Measurements from ENCODE around the gene TRIM62. TPM values are rescaled to one million over a fixed set of nuclear protein-coding genes. Genes with fewer than 3 reads are reported as not detected.

TRIM62 gene
- total and polyA plus RNA-seq, 4 donors = 2.6 to 6.7 (median 4.3) TPM

DNA sequence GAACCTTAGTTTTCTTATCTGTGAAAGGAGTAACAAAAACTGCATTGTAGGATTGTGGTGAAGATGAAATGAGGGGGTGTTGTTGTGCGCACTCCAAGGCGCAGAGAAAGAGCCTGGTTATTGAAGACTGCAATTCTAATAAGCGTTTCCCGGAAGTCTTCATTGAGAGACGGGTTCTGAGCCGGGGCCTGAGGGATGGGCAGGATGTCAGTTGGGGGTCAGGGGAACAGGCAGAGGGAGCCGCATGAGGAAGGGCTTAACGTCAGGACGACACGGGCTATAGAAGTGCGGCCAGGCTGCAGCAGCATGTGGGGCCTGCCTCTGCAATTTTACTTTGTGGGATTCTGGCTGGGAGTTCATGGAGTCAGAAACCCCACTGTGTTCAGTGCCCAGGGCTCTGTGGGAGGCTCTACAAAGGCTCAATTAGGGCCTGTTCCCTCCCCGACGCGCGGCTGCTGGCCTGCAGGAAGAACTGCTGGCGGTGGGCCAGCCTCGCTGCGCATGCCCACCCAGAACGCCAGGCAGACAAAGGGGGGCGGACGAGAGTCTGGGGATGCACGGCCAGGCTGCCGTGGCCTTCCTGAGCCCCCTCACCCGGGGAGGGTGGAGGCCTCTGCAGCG lies 20.7 kb downstream of the TRIM62 start:
- Histone ChIP-seq H3K9ac (ENCODE audit: insufficient read depth in 1 of 2, low read length in 2 of 2) (no peak overlapping the region), H3K27ac (ENCODE audit: low read depth in 1 of 2, low read length in 1 of 2) (peak overlapping the region in 1 of 2 donors; percentile 24), H3K36me3 (ENCODE audit: control insufficient read depth in 4 of 4, insufficient read depth in 4 of 4, low read length in 4 of 4) (peaks cover 0 to 8% (median 7%) of the 10 kb centered on the region in 4 donors), H3K4me3 (no peak overlapping the region), H3K27me3 (ENCODE audit: control insufficient read depth in 3 of 3, insufficient read depth in 3 of 3, low read length in 2 of 3) (no peaks in the 10 kb centered on the region), H3K4me1 (ENCODE audit: control insufficient read depth in 5 of 5, insufficient read depth in 5 of 5, low read length in 5 of 5) (peaks cover 0 to 36% (median 8%) of the 10 kb centered on the region in 5 donors), H3K9me3 (ENCODE audit: control insufficient read depth in 4 of 4, insufficient read depth in 3 of 4, low read length in 3 of 4) (peaks cover 0 to 2% (median 0%) of the 10 kb centered on the region in 4 donors)
- WGBS, 2 donors = 24 to 37% methylated on average over 25 of the region's 25 CpGs
- DNase-seq (peak; percentile 92 to 96 (median 93)), ATAC-seq (ENCODE audit: insufficient read depth, low FRiP score) (no peak)
- TF ChIP-seq, protein P1, sequence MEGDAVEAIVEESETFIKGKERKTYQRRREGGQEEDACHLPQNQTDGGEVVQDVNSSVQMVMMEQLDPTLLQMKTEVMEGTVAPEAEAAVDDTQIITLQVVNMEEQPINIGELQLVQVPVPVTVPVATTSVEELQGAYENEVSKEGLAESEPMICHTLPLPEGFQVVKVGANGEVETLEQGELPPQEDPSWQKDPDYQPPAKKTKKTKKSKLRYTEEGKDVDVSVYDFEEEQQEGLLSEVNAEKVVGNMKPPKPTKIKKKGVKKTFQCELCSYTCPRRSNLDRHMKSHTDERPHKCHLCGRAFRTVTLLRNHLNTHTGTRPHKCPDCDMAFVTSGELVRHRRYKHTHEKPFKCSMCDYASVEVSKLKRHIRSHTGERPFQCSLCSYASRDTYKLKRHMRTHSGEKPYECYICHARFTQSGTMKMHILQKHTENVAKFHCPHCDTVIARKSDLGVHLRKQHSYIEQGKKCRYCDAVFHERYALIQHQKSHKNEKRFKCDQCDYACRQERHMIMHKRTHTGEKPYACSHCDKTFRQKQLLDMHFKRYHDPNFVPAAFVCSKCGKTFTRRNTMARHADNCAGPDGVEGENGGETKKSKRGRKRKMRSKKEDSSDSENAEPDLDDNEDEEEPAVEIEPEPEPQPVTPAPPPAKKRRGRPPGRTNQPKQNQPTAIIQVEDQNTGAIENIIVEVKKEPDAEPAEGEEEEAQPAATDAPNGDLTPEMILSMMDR (IDR thresholded peaks at IDR 0.05; ENCODE audit: control extremely low read depth, extremely low read depth) = no peak

GRCh38 chr1:33159577-33159976 lies 22.3 kb downstream of the TRIM62 start:
- 96 to 98% methylated on average over 26 of the region's 26 CpGs for WGBS, 2 donors

GRCh38 chr1:33158366-33158765 lies 23.5 kb downstream of the TRIM62 start:
- no peak for ATAC-seq (ENCODE audit: insufficient read depth, low FRiP score)
- no peak overlapping the region for H3K4me3 ChIP-seq
- peaks cover 0 to 11% (median 9%) of the 10 kb centered on the region in 4 donors for H3K36me3 ChIP-seq (ENCODE audit: control insufficient read depth in 4 of 4, insufficient read depth in 4 of 4, low read length in 4 of 4)
- peaks cover 0 to 2% (median 0%) of the 10 kb centered on the region in 4 donors for H3K9me3 ChIP-seq (ENCODE audit: control insufficient read depth in 4 of 4, insufficient read depth in 3 of 4, low read length in 3 of 4)
- WGBS, 2 donors = 97 to 98% methylated on average over 3 of the region's 3 CpGs
- TF ChIP-seq, protein P1 (IDR thresholded peaks at IDR 0.05; ENCODE audit: control extremely low read depth, extremely low read depth) = no peak
- no peak for DNase-seq
- H3K4me1 ChIP-seq (ENCODE audit: control insufficient read depth in 5 of 5, insufficient read depth in 5 of 5, low read length in 5 of 5) = peaks cover 0 to 31% (median 11%) of the 10 kb centered on the region in 5 donors
- no peak overlapping the region for H3K27ac ChIP-seq (ENCODE audit: low read depth in 1 of 2, low read length in 1 of 2)
- no peaks in the 10 kb centered on the region for H3K27me3 ChIP-seq (ENCODE audit: control insufficient read depth in 3 of 3, insufficient read depth in 3 of 3, low read length in 2 of 3)
- no peak overlapping the region for H3K9ac ChIP-seq (ENCODE audit: insufficient read depth in 1 of 2, low read length in 2 of 2)

More at GRCh38 chr1:33159577-33159976, 22.3 kb downstream of the TRIM62 start:
- no peak for ATAC-seq (ENCODE audit: insufficient read depth, low FRiP score)
- Histone ChIP-seq H3K27me3 (ENCODE audit: control insufficient read depth in 3 of 3, insufficient read depth in 3 of 3, low read length in 2 of 3) (no peaks in the 10 kb centered on the region), H3K9me3 (ENCODE audit: control insufficient read depth in 4 of 4, insufficient read depth in 3 of 4, low read length in 3 of 4) (peaks cover 0 to 2% (median 0%) of the 10 kb centered on the region in 4 donors), H3K4me1 (ENCODE audit: control insufficient read depth in 5 of 5, insufficient read depth in 5 of 5, low read length in 5 of 5) (peaks cover 0 to 42% (median 12%) of the 10 kb centered on the region in 5 donors), H3K9ac (ENCODE audit: insufficient read depth in 1 of 2, low read length in 2 of 2) (no peak overlapping the region), H3K36me3 (ENCODE audit: control insufficient read depth in 4 of 4, insufficient read depth in 4 of 4, low read length in 4 of 4) (peaks cover 0 to 8% (median 7%) of the 10 kb centered on the region in 4 donors), H3K27ac (ENCODE audit: low read depth in 1 of 2, low read length in 1 of 2) (no peak overlapping the region), H3K4me3 (no peak overlapping the region)
- DNase-seq = no peak
- TF ChIP-seq, protein P1 (IDR thresholded peaks at IDR 0.05; ENCODE audit: control extremely low read depth, extremely low read depth) = no peak
